C4-2B (cell line): Measurements from ENCODE around the gene CDK17.

ENCODE experiments used
- ZFX ChIP-seq: fragments of 450-650 bp; IDR thresholded peaks from 2 replicates; pipeline ENCODE4 v1.6.1; 2017
- TF ChIP-seq, protein P1 (sequence below): fragments of 450-650 bp; conservative IDR thresholded peaks from 2 replicates; pipeline ENCODE4 v1.5.1; 2017; ENCODE audit warnings: mild to moderate bottlenecking

DNA sequence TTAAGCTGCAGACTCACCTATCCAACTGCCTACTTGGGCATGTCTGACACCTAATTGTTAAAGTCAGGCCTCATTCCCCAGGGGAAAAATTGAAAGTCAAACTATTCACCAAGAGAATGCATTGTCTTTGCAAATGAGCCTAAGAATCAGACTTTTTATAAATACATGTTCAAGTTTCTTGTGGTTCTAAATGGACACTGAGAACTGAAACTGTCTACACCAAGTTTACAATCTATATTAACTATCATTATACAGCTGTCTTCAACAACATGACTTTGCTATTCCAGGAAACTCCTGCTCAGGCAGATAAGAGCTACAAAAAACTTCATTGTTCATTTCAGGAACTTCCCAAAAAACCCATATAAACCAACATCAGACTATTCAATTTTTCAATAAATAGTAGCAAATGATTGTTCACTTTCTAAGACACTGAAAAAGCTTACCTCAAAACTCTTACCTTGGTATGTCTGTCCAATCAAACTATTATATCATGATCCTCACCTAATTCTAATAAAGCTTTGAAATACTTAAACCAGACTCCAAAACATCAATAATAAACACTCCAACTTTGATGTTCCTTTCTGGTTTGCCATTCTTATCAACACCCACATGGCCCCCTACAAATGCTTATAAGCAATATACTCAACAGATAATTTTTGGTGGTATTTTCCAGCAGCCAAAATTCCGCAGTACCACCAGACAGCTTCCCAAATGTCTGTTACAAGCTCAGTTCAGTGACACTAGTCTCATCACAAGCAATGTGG, 24.2 kb downstream of the CDK17 start:
- TF ChIP-seq, protein P1, sequence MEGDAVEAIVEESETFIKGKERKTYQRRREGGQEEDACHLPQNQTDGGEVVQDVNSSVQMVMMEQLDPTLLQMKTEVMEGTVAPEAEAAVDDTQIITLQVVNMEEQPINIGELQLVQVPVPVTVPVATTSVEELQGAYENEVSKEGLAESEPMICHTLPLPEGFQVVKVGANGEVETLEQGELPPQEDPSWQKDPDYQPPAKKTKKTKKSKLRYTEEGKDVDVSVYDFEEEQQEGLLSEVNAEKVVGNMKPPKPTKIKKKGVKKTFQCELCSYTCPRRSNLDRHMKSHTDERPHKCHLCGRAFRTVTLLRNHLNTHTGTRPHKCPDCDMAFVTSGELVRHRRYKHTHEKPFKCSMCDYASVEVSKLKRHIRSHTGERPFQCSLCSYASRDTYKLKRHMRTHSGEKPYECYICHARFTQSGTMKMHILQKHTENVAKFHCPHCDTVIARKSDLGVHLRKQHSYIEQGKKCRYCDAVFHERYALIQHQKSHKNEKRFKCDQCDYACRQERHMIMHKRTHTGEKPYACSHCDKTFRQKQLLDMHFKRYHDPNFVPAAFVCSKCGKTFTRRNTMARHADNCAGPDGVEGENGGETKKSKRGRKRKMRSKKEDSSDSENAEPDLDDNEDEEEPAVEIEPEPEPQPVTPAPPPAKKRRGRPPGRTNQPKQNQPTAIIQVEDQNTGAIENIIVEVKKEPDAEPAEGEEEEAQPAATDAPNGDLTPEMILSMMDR, result no peak
- no peak for TF ChIP-seq ZFX
